Neuronal stem cell (in vitro differentiated cells): ENCODE measurements around the gene UFD1. TPM values are rescaled to one million over a fixed set of nuclear protein-coding genes. Genes with fewer than 3 reads are reported as not detected.
A peak's percentile ranks its signal among the peaks of the same experiment; 100 is the strongest.

ENCODE experiments used
- DNase-seq: peaks from one replicate; pipeline ENCODE4 v3.0.0-alpha.2; 2013; ENCODE audit warnings: low spot score
- H2AFZ ChIP-seq: one replicate; pipeline ENCODE4 v1.6.1; 2013; ENCODE audit warnings: mild to moderate bottlenecking, low read length, inconsistent platforms
- H2AK5ac ChIP-seq: 2 replicates; pipeline ENCODE4 v1.6.1; 2013; ENCODE audit warnings: low read depth, mild to moderate bottlenecking, inconsistent platforms, low read length, moderate library complexity, mixed read lengths
- H2BK120ac ChIP-seq: 2 replicates; pipeline ENCODE4 v1.6.1; 2013; ENCODE audit warnings: low read depth, mild to moderate bottlenecking, inconsistent platforms, low read length, moderate library complexity, mixed read lengths
- H2BK12ac ChIP-seq: one replicate; pipeline ENCODE4 v1.6.1; 2013; ENCODE audit warnings: low read length, inconsistent platforms
- H2BK15ac ChIP-seq: 2 replicates; pipeline ENCODE4 v1.6.1; 2013; ENCODE audit warnings: mild to moderate bottlenecking, low read length, inconsistent platforms, mixed read lengths
- H2BK5ac ChIP-seq: one replicate; pipeline ENCODE4 v1.6.1; 2013; ENCODE audit warnings: inconsistent platforms, mild to moderate bottlenecking, low read length, moderate library complexity
- H3K14ac ChIP-seq: one replicate; pipeline ENCODE4 v1.6.1; 2013; ENCODE audit warnings: low read length, inconsistent platforms
- H3K18ac ChIP-seq: 2 replicates; pipeline ENCODE4 v1.6.1; 2013; ENCODE audit warnings: low read length, inconsistent platforms
- H3K23ac ChIP-seq: 2 replicates; pipeline ENCODE4 v1.6.1; 2013; ENCODE audit warnings: low read depth, mild to moderate bottlenecking, mixed read lengths, low read length, inconsistent platforms; ENCODE audit not compliant: poor library complexity
- H3K27ac ChIP-seq: replicated peaks from 3 replicates; pipeline ENCODE4 v1.5.1; 2013; ENCODE audit warnings: low read length, inconsistent platforms
- H3K27me3 ChIP-seq, 3 experiments: 2 replicates each; pipeline ENCODE4 v1.6.1; 2013; ENCODE audit warnings: low read length in 3 of 3, mild to moderate bottlenecking in 2 of 3, inconsistent platforms in 1 of 3, low read depth in 1 of 3, mixed read lengths in 1 of 3, moderate library complexity in 1 of 3; ENCODE audit not compliant: control insufficient read depth in 3 of 3, insufficient read depth in 3 of 3
- H3K36me3 ChIP-seq, 2 donors: replicated peaks in 1 of 2; 2 replicates each; pipeline ENCODE4 v1.6.1; 2013; ENCODE audit warnings: low read length in 2 of 2; ENCODE audit not compliant: control insufficient read depth in 2 of 2, insufficient read depth in 2 of 2
- H3K4ac ChIP-seq: 2 replicates; pipeline ENCODE4 v1.6.1; 2013; ENCODE audit warnings: inconsistent platforms, mild to moderate bottlenecking, low read length, moderate library complexity
- H3K4me1 ChIP-seq, 2 donors: 1 replicate in 1 of 2; 2 replicates in 1 of 2; pipeline ENCODE4 v1.6.1; 2013; ENCODE audit warnings: low read length in 2 of 2, low read depth in 1 of 2; ENCODE audit not compliant: control insufficient read depth in 2 of 2, insufficient read depth in 1 of 2
- H3K4me2 ChIP-seq: one replicate; pipeline ENCODE4 v1.6.1; 2013; ENCODE audit warnings: mild to moderate bottlenecking, low read length, inconsistent platforms; ENCODE audit not compliant: insufficient read depth, poor library complexity, severe bottlenecking
- H3K4me3 ChIP-seq, 2 donors: 2 replicates each; pipeline ENCODE4 v1.5.1; 2013; ENCODE audit warnings: low read length in 2 of 2, mild to moderate bottlenecking in 2 of 2, inconsistent platforms in 1 of 2, moderate library complexity in 1 of 2
- H3K79me1 ChIP-seq: one replicate; pipeline ENCODE4 v1.6.1; 2013; ENCODE audit warnings: low read depth, mild to moderate bottlenecking, inconsistent platforms, low read length, moderate library complexity
- H3K9ac ChIP-seq: one replicate; pipeline ENCODE4 v1.6.1; 2013; ENCODE audit warnings: mild to moderate bottlenecking, low read depth, low read length, inconsistent platforms; ENCODE audit not compliant: poor library complexity
- H3K9me3 ChIP-seq, 2 donors: replicated peaks in 1 of 2; 2 replicates each; pipeline versions ENCODE3 to v1.6.1; 2013; ENCODE audit warnings: low read length in 2 of 2, mild to moderate bottlenecking in 2 of 2, inconsistent platforms in 1 of 2, low read depth in 1 of 2, mixed read lengths in 1 of 2, moderate library complexity in 1 of 2; ENCODE audit not compliant: control insufficient read depth in 2 of 2, insufficient read depth in 1 of 2
- H4K8ac ChIP-seq: one replicate; pipeline ENCODE4 v1.6.1; 2013; ENCODE audit warnings: low read depth, mild to moderate bottlenecking, inconsistent platforms, low read length, moderate library complexity
- H4K91ac ChIP-seq: one replicate; pipeline ENCODE4 v1.6.1; 2013; ENCODE audit warnings: low read length, low read depth, mild to moderate bottlenecking, inconsistent platforms; ENCODE audit not compliant: poor library complexity
- WGBS, 2 donors: extraction: QIAGEN DNeasy Blood & Tissue Kit; methylation state at CpG; one replicate each; pipeline ENCODE4 v1.1.7; 2013; ENCODE audit warnings: missing lambda C conversion rate in 2 of 2, mixed read lengths in 1 of 2; ENCODE audit not compliant: insufficient read length in 2 of 2, insufficient replicate concordance in 1 of 2; ENCODE audit errors: extremely low coverage in 2 of 2; 5-methylcytosine and 5-hydroxymethylcytosine counted together
- polyA plus RNA-seq, 2 experiments: library from polyadenylated mRNA; stranded (reverse); fragments of 200-250 nt; gene quantifications; one replicate each; pipeline ENCODE4 v1.2.3, GENCODE V29; 2013

Gene UFD1, protein sequence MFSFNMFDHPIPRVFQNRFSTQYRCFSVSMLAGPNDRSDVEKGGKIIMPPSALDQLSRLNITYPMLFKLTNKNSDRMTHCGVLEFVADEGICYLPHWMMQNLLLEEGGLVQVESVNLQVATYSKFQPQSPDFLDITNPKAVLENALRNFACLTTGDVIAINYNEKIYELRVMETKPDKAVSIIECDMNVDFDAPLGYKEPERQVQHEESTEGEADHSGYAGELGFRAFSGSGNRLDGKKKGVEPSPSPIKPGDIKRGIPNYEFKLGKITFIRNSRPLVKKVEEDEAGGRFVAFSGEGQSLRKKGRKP
- 62.6 TPM for polyA plus RNA-seq (2013, experiment 1 of 2)
- 57.2 TPM for polyA plus RNA-seq (2013, experiment 2 of 2)

DNA sequence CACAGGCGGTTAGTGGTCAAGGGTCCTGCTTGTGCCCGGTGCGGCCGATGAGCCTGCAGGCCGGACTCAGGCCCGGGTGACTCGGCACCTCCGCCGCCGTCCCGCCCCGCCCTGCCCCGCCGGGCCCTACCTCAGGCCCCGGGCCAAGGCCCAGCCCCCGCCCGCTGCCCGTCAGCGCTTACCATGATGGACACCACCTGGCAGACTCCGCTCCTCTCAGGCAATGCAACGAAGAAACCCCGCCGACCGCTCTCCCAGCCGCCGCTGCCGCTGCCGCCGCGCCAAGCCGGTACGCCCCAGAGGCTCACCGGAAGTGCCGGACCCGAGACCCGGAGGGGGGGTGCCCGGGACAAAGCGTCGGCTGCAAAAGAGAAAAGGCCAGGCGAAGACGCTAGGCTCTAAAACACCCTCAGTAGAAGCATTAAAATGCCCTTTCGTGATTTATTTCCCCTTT, at the start of gene UFD1:
Gene UFD1, minus strand, starts transcription at position 293 of the 454 bp plus-strand sequence. Its CDS starts 108 bp downstream, at position 185.
- Histone ChIP-seq H4K8ac (no peak within 1 kb of the TSS), H2BK5ac (no peak within 1 kb of the TSS), H3K4me2 (peak within 1 kb of the TSS; percentile 70), H2BK120ac (no peak within 1 kb of the TSS), H3K79me1 (peaks cover 4% of the 10 kb centered on the region), H4K91ac (no peak within 1 kb of the TSS), H3K36me3 (peaks cover 3 to 46% of the 10 kb centered on the region in 2 donors), H3K4me3 (peak within 1 kb of the TSS; percentile 95 to 100), H2AK5ac (no peak within 1 kb of the TSS), H2BK15ac (no peak within 1 kb of the TSS), H3K4me1 (peaks cover 7 to 8% of the 10 kb centered on the region in 2 donors), H3K18ac (peak within 1 kb of the TSS; percentile 55), H3K27ac (peak within 1 kb of the TSS; percentile 65), H3K9ac (peak within 1 kb of the TSS; percentile 93), H3K9me3 (no peaks in the 10 kb centered on the region), H3K4ac (no peak within 1 kb of the TSS), H2BK12ac (no peak within 1 kb of the TSS), H3K14ac (peak within 1 kb of the TSS; percentile 64), H3K23ac (peak within 1 kb of the TSS; percentile 86), H3K27me3 (no peaks in the 10 kb centered on the region), H2AFZ (peak within 1 kb of the TSS; percentile 91)
- DNase-seq: peak; percentile 81
- no CpG with 5 or more reads among the region's 42 CpGs for WGBS, 2 donors

GRCh38 chr22:19527861-19528417, 48.9 kb upstream of the UFD1 start:
- Histone ChIP-seq H3K27ac (no peak overlapping the region), H4K91ac (no peak overlapping the region), H3K27me3 (peaks cover 3 to 41% (median 25%) of the 10 kb centered on the region in 3 experiments), H3K36me3 (no peaks in the 10 kb centered on the region), H3K4ac (no peak overlapping the region), H2BK5ac (no peak overlapping the region), H3K4me2 (no peak overlapping the region), H3K18ac (peak overlapping the region; percentile 83), H3K9me3 (no peaks in the 10 kb centered on the region), H2BK120ac (no peak overlapping the region), H2AFZ (no peak overlapping the region), H2BK15ac (no peak overlapping the region), H3K23ac (peak overlapping the region; percentile 65), H2BK12ac (no peak overlapping the region), H3K4me1 (peaks cover 0 to 7% of the 10 kb centered on the region in 2 donors), H2AK5ac (peak overlapping the region; percentile 28), H3K4me3 (no peak overlapping the region), H3K79me1 (no peaks in the 10 kb centered on the region), H3K14ac (peak overlapping the region; percentile 38), H4K8ac (no peak overlapping the region), H3K9ac (no peak overlapping the region)
- WGBS, 2 donors: no CpG with 5 or more reads among the region's 17 CpGs
- no peak for DNase-seq

- Histone ChIP-seq H3K4me3 (no peak overlapping the region), H2BK15ac (peak overlapping the region; percentile 16), H2BK12ac (no peak overlapping the region), H2BK5ac (no peak overlapping the region), H3K23ac (peak overlapping the region; percentile 75), H2AK5ac (no peak overlapping the region), H3K9me3 (no peaks in the 10 kb centered on the region), H3K27me3 (peaks cover 3 to 41% (median 31%) of the 10 kb centered on the region in 3 experiments), H3K4me2 (no peak overlapping the region), H3K27ac (no peak overlapping the region), H4K8ac (no peak overlapping the region), H2BK120ac (no peak overlapping the region), H4K91ac (no peak overlapping the region), H3K36me3 (no peaks in the 10 kb centered on the region), H2AFZ (no peak overlapping the region), H3K18ac (no peak overlapping the region), H3K9ac (no peak overlapping the region), H3K4ac (no peak overlapping the region), H3K79me1 (no peaks in the 10 kb centered on the region), H3K4me1 (peaks cover 0 to 11% of the 10 kb centered on the region in 2 donors), H3K14ac (no peak overlapping the region)
- no CpG with 5 or more reads among the region's 5 CpGs for WGBS, 2 donors
- no peak for DNase-seq
Observed at GRCh38 chr22:19527321-19527721, 48.3 kb upstream of the UFD1 start.

DNA sequence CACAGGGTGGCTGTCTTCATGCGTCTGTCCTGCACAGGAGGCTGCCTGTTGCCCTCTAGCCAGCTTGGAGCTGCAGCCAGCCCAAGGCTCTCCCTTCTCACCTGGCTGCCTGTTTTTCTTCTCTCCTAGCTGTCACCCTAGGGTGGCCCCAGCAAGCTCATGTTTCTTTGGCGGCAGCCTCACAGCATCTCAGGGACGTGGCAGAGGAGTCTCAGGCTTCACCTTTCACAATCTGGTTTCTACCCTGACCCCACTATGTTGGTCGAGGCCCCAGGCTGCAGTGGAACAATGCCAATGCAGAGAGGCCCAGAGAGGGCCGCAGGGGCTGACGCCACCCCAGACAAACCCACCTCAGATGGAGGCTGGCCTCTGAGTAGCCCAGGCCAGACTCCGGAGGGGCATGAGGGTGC, 47.7 kb upstream of the UFD1 start:
- peak overlapping the region; percentile 0 for H3K9ac ChIP-seq
- no peak overlapping the region for H4K91ac ChIP-seq
- H3K27me3 ChIP-seq: peaks cover 3 to 41% (median 35%) of the 10 kb centered on the region in 3 experiments
- no peak overlapping the region for H3K18ac ChIP-seq
- H3K4me1 ChIP-seq: peaks cover 0 to 12% of the 10 kb centered on the region in 2 donors
- H3K4me3 ChIP-seq: no peak overlapping the region
- H2BK5ac ChIP-seq: no peak overlapping the region
- no peaks in the 10 kb centered on the region for H3K36me3 ChIP-seq
- H3K9me3 ChIP-seq: no peaks in the 10 kb centered on the region
- H2AK5ac ChIP-seq: no peak overlapping the region
- no peak overlapping the region for H2AFZ ChIP-seq
- DNase-seq: no peak
- H3K4me2 ChIP-seq: no peak overlapping the region
- H2BK15ac ChIP-seq: peak overlapping the region; percentile 16
- H3K4ac ChIP-seq: no peak overlapping the region
- no peak overlapping the region for H3K14ac ChIP-seq
- H3K79me1 ChIP-seq: no peaks in the 10 kb centered on the region
- WGBS, 2 donors: no CpG with 5 or more reads among the region's 7 CpGs
- peak overlapping the region; percentile 75 for H3K23ac ChIP-seq
- no peak overlapping the region for H2BK120ac ChIP-seq
- no peak overlapping the region for H4K8ac ChIP-seq
- H3K27ac ChIP-seq: no peak overlapping the region
- H2BK12ac ChIP-seq: no peak overlapping the region
